GM18526 (cell line): ENCODE measurements around the gene CAMK2A.

ENCODE experiments used
- POLR2A ChIP-seq: IDR thresholded peaks from 3 replicates; pipeline ENCODE4 v1.6.1; 2011; ENCODE audit not compliant: insufficient read length; ENCODE audit errors: extremely low read depth

The CAMK2A gene

GRCh38 chr5:150189728-150190502 lies 99.7 kb downstream of the CAMK2A start, which contains the start of gene SLC6A7:
Gene SLC6A7 (plus strand): TSS chr5:150190062. CDS start chr5:150190328, 266 bp downstream.
- TF ChIP-seq POLR2A = no peak

GRCh38 chr5:150189326-150189725 lies 100.2 kb downstream of the CAMK2A start:
- TF ChIP-seq POLR2A = no peak

- TF ChIP-seq POLR2A = no peak
These were observed 101.3 kb downstream of the CAMK2A start for GRCh38 chr5:150188146-150188842.

- no peak for TF ChIP-seq POLR2A
These were observed 102.7 kb downstream of the CAMK2A start for GRCh38 chr5:150186897-150187296.

GRCh38 chr5:150186137-150186536 lies 103.4 kb downstream of the CAMK2A start:
- no peak for TF ChIP-seq POLR2A

- TF ChIP-seq POLR2A = no peak
These were observed 104.3 kb downstream of the CAMK2A start for GRCh38 chr5:150184990-150185912.

- TF ChIP-seq POLR2A = no peak
These were observed 105.6 kb downstream of the CAMK2A start for GRCh38 chr5:150184006-150184405.

- TF ChIP-seq POLR2A = no peak
These were observed 106.1 kb downstream of the CAMK2A start for GRCh38 chr5:150183436-150183835.

- TF ChIP-seq POLR2A = no peak
These were observed 106.8 kb downstream of the CAMK2A start for GRCh38 chr5:150182774-150183173.

GRCh38 chr5:150181766-150182545 lies 107.6 kb downstream of the CAMK2A start:
- no peak for TF ChIP-seq POLR2A

GRCh38 chr5:150181027-150181426 lies 108.5 kb downstream of the CAMK2A start:
- no peak for TF ChIP-seq POLR2A

- TF ChIP-seq POLR2A = no peak
These were observed 109.1 kb downstream of the CAMK2A start for GRCh38 chr5:150180241-150181026.

- no peak for TF ChIP-seq POLR2A
These were observed 110.5 kb downstream of the CAMK2A start for GRCh38 chr5:150179019-150179620.
